Mucosa of descending colon (tissue), 3 donors: ENCODE measurements around the gene DCLRE1C. TPM values are rescaled to one million over a fixed set of nuclear protein-coding genes. Genes with fewer than 3 reads are reported as not detected.
A peak's percentile ranks its signal among the peaks of the same experiment; 100 is the strongest.

Experiments used
- ATAC-seq: fragments of 200-7000 bp; cut with Tn5 transposase; one replicate; pipeline ENCODE4 v1.9.1; 2020; ENCODE audit warnings: mild to moderate bottlenecking, moderate library complexity
- DNase-seq, 3 donors: peaks; one replicate each; pipeline ENCODE4 v3.0.0-alpha.2; 2020
- H3K36me3 ChIP-seq: fragments of 200-600 bp; one replicate; pipeline ENCODE4 v1.8.0; 2021; ENCODE audit warnings: low read depth, mild to moderate bottlenecking
- H3K4me1 ChIP-seq: fragments of 200-600 bp; one replicate; pipeline ENCODE4 v1.8.0; 2021; ENCODE audit warnings: low read depth, mild to moderate bottlenecking
- H3K4me3 ChIP-seq: fragments of 200-600 bp; one replicate; pipeline ENCODE4 v1.8.0; 2021; ENCODE audit warnings: mild to moderate bottlenecking
- H3K9me3 ChIP-seq: fragments of 200-600 bp; one replicate; pipeline ENCODE4 v1.8.0; 2021; ENCODE audit warnings: mild to moderate bottlenecking
- CTCF ChIP-seq: fragments of 200-600 bp; IDR thresholded peaks from one replicate; pipeline ENCODE4 v1.8.0; 2022; ENCODE audit warnings: antibody characterized with exemption, mild to moderate bottlenecking
- intact Hi-C, 2 donors: fragments of 100-400 bp; cut with DNase I in 1 of 2; cut with micrococcal nuclease in 1 of 2; formaldehyde crosslinking; loops; one replicate each; pipeline versions ENCODE4 v1.11.0 to v1.11.1; 2022; cut with DNase I, micrococcal nuclease
- total RNA-seq, 3 donors: library from RNA; stranded (reverse); fragmentation: NEBNext Ultra II Directional in 2 of 3; extraction: Animal tissue kit (Norgen Biotek cat#: 25700) in 2 of 3; gene quantifications; one replicate each; pipeline versions ENCODE4 v1.2.1 to v1.2.4, GENCODE V29; 2021 to 2023
- donor health status: DM: no; HTN: no; CAD: no; lungs with moderate emphysema.
- donor health status: DM: no; HTN: no; CAD: no.
- donor health status: DM: no; HTN: yes; CAD: no.

DCLRE1C gene
- total RNA-seq, 3 donors from 2014 or later, result 10.2 to 15.6 (median 12.4) TPM

DNA sequence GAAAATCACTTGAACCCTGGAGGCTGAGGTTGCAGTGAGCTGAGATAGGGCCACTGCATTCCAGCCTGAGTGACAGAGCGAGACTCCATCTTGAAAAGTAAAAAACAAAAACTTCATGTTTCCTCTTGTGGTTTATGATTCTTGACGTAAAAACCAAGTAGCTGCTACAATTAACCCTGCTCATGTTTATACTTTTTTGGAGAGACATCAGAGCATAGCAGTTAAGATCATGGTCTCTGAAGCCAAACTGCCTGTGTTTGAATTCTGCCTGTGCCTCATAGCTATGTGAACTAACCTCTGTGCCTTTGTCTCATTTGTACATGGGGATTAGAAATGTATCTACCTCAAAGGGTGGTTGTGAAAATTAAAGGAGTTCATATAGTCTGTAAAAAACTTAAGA, 48.0 kb downstream of the DCLRE1C start:
- Histone ChIP-seq H3K4me3 (no peak overlapping the region), H3K4me1 (no peaks in the 10 kb centered on the region), H3K36me3 (peaks cover 7% of the 10 kb centered on the region), H3K9me3 (no peaks in the 10 kb centered on the region)
- intact Hi-C loops, result no loop called here
- DNase-seq (no peak), ATAC-seq (no peak)
- no peak for TF ChIP-seq CTCF

DNA sequence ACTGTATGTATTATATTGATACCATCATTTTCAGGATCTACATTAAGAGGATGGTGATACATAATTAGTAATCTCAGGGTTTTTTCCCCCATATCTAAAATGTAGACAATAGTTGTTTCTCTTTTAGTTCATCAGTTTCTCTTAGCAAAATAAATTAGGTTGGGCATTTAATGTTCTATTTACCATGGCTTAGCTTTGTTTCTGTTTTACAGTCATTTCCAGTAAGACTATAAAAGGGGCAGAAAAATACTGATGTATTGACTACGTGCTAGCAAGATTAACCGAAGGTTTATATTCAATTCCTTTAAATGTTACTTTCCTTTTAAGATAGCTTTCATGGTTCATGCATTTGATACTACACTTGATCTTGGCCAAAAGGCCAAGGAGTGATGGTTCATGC, 49.0 kb downstream of the DCLRE1C start:
- DNase-seq (no peak), ATAC-seq (no peak)
- H3K4me1 ChIP-seq, result no peaks in the 10 kb centered on the region
- H3K36me3 ChIP-seq, result peaks cover 7% of the 10 kb centered on the region
- no peak overlapping the region for H3K4me3 ChIP-seq
- TF ChIP-seq CTCF, result no peak
- intact Hi-C loops, result no loop called here
- no peaks in the 10 kb centered on the region for H3K9me3 ChIP-seq

GRCh38 chr10:14904316-14904732, 49.6 kb downstream of the DCLRE1C start:
- H3K9me3 ChIP-seq, result no peaks in the 10 kb centered on the region
- intact Hi-C loops, result no loop called here
- H3K4me1 ChIP-seq, result no peaks in the 10 kb centered on the region
- peak in 1 of 3 donors; percentile 43 for DNase-seq
- no peak overlapping the region for H3K4me3 ChIP-seq
- ATAC-seq, result peak; percentile 44
- peaks cover 7% of the 10 kb centered on the region for H3K36me3 ChIP-seq
- no peak for TF ChIP-seq CTCF

GRCh38 chr10:14891151-14891550, 62.7 kb downstream of the DCLRE1C start:
- no peak for TF ChIP-seq CTCF
- no peak overlapping the region for H3K4me3 ChIP-seq
- peaks cover 3% of the 10 kb centered on the region for H3K4me1 ChIP-seq
- intact Hi-C loops, result no loop called here
- ATAC-seq, result no peak
- no peaks in the 10 kb centered on the region for H3K36me3 ChIP-seq
- H3K9me3 ChIP-seq, result no peaks in the 10 kb centered on the region
- DNase-seq, result no peak

- intact Hi-C loops, result no loop called here
- TF ChIP-seq CTCF, result no peak
- ATAC-seq, result no peak
- H3K9me3 ChIP-seq, result no peaks in the 10 kb centered on the region
- H3K4me1 ChIP-seq, result peaks cover 3% of the 10 kb centered on the region
- no peaks in the 10 kb centered on the region for H3K36me3 ChIP-seq
- H3K4me3 ChIP-seq, result no peak overlapping the region
- no peak for DNase-seq
Measured at GRCh38 chr10:14889318-14889717, 64.6 kb downstream of the DCLRE1C start.

DNA sequence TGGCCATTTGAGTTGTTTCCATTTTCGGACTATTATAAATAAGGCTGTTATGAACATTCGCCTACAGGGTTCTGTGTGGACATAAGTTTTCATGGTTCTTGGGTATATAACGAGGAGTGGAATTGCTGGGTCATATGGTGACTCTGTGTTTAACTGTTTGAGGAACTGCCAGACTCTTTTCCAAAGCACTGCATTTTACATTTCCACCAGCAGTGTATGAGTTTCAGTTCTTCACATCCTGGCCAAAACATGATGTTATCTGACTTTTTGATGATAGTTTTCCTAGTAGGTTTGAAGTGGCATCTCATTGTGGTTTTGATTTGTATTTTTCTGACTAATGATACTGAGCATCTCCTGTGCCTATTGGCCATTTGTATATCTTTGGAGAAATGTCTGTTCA, 69.8 kb downstream of the DCLRE1C start:
- no peak for ATAC-seq
- Histone ChIP-seq H3K4me3 (no peak overlapping the region), H3K36me3 (no peaks in the 10 kb centered on the region), H3K4me1 (peaks cover 10% of the 10 kb centered on the region), H3K9me3 (no peaks in the 10 kb centered on the region)
- DNase-seq, result no peak
- intact Hi-C loops, result no loop called here
- no peak for TF ChIP-seq CTCF
